ENCODE measurements around the gene RPSA.

The RPSA gene

DNA sequence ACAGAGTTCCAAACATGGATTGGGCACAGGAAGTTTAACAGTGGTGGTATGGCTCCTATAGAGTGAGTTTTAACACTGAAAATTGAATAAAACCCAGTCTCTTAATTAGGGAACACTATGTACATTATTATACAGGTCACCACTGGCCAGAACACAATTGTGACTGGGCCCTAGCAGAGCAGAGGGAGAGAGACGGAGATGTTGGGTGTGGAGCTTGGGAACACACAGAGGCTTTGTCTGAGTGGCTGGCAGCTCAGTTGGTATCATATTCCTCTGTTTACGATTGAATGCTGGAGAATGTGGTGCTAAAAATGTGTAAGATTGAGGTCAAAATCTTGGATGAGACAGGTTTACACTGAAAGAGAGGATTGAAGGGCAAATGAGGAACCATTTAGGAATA, 54.2 kb downstream of the RPSA start:
- DNase-seq, result no peak

Data from CD4-positive, alpha-beta T cell treated with Interleukin-12 subunit alpha and Interleukin-12 subunit beta, for 1 hour (primary cell).